Fibroblast of the conjunctiva (primary cell): ENCODE results near the gene AXIN1.
"Not testable (repeated sequence)": the region's sequence is repeated elsewhere in the genome, so short reads cannot be mapped to it uniquely, and the experiment has no call there.

Experiments used
- DNase-seq: peaks from one replicate; pipeline ENCODE4 v3.0.0-alpha.2; 2010; ENCODE audit warnings: low read depth

AXIN1 gene

GRCh38 chr16:266258-267164, 86.0 kb downstream of the AXIN1 start:
- no peak for DNase-seq

- DNase-seq, result no peak
Observed at GRCh38 chr16:265711-266110, 86.8 kb downstream of the AXIN1 start.

- no peak for DNase-seq
Observed at GRCh38 chr16:265002-265529, 87.5 kb downstream of the AXIN1 start.

- DNase-seq, result no peak
Observed at GRCh38 chr16:264440-264951, 88.0 kb downstream of the AXIN1 start.

GRCh38 chr16:263944-264343, 88.6 kb downstream of the AXIN1 start:
- DNase-seq, result no peak

DNA sequence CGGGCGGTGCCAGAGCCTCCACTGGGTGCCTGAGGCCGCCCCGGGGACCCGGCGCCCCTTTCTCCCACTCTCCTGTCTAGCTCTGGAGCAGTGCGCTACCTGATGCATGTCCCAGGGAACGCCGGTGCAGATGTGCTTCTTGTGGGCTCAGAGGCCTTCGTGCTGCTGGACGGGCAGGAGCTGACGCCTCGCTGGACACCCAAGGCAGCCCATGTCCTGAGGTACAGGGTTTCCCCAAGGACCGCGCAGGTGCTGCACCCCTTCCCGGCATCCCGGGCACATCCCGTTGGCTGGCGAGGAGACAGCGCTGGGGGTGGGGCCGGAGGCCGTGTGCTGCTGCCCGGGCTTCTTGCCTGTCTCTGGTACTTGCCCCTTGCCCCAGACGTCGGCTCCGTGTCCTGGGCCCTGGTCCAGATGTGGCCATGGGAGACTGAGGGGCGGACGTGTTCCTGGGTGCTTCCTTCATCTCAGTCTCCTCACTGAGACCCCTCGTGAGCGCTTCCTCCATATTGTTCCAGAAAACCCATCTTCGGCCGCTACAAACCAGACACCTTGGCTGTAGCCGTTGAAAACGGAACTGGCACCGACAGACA, 89.2 kb downstream of the AXIN1 start:
- no peak for DNase-seq

- DNase-seq, result no peak
Observed at GRCh38 chr16:262121-262745, 90.3 kb downstream of the AXIN1 start.

- DNase-seq, result no peak
Observed at GRCh38 chr16:261031-261691, 91.4 kb downstream of the AXIN1 start.

GRCh38 chr16:260326-260725, 92.2 kb downstream of the AXIN1 start:
- DNase-seq, result no peak

- DNase-seq, result no peak
Observed at GRCh38 chr16:259814-260253, 92.7 kb downstream of the AXIN1 start.

GRCh38 chr16:259226-259625, 93.3 kb downstream of the AXIN1 start:
- no peak for DNase-seq

DNA sequence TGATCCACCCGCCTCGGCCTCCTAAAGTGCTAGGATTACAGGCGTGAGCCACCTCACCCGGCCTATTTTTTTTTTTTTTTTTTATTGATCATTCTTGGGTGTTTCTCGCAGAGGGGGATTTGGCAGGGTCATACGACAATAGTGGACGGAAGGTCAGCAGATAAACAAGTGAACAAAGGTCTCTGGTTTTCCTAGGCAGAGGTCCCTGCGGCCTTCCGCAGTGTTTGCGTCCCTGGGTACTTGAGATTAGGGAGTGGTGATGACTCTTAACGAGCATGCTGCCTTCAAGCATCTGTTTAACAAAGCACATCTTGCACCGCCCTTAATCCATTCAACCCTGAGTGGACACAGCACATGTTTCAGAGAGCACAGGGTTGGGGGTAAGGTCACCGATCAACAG, 94.4 kb downstream of the AXIN1 start:
- DNase-seq, result not testable (repeated sequence)

GRCh38 chr16:255183-255582, 97.3 kb downstream of the AXIN1 start:
- no peak for DNase-seq

GRCh38 chr16:254461-254860, 98.1 kb downstream of the AXIN1 start:
- DNase-seq, result no peak

DNA sequence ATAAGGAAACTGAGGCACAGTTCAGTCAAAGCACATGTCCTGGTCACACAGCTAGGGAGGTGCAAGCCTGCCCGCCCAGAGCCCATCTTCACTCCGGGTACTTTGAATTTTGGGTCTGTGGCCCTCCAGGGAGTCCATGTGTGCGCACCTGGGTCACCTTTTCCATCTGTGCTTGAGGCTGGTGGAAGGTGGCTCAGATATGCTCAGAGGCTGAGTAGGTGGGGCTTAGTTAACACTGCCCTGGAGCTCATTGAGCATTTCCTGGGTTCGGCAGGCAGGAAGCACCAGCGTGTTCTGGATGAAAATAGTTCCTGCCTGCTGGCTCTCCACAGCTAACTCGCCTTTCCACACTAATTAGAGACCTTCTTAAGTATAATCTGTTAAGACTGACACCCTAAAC, 98.7 kb downstream of the AXIN1 start:
- no peak for DNase-seq

- DNase-seq, result no peak
Observed at GRCh38 chr16:252366-253337, 99.9 kb downstream of the AXIN1 start.

GRCh38 chr16:249431-249830, 103.1 kb downstream of the AXIN1 start:
- DNase-seq, result no peak

DNA sequence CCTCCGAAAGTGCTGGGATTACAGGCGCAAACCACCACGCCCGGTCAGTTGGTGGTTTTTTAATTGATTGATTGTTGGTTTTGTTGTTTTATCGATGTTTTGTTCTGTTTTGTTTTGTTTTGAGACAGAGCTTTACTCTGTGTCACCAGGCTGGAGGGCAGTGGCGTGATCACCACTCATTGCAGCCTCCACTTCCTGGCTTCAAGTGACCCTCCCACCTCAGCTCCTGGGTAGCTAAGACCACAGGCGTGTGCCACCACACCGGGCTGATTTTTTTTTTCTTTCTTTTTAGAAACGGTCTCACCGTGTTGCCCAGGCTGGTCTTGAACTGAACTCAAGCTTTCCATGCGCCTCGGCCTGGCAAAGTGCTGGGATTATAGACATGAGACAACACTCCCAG, 105.5 kb downstream of the AXIN1 start:
- no peak for DNase-seq

DNA sequence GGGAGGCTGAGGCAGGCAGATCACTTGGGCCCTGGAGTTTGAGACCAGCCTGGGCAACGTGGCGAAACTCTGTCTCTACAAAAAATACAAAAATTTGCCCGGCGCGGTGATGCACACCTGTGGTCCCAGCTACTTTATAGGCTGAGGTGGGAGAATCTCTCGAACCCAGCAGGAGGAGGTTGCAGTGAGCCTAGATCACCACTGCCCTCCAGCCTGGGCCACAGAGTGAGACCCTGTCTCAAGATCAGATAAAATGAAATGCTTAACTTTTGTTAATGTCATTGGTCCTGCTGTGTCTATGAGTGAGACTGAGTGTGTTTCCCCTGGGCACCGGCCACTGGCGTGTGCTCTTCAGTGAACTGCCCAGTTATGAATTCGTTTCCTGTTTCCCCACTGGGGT, 107.4 kb downstream of the AXIN1 start:
- DNase-seq, result no peak

- no peak for DNase-seq
Observed at GRCh38 chr16:243348-243747, 109.2 kb downstream of the AXIN1 start.

- DNase-seq, result no peak
Observed at GRCh38 chr16:242281-242680, 110.2 kb downstream of the AXIN1 start.
